Immature natural killer cell (primary cell): ENCODE measurements around the gene CLINT1. TPM values are rescaled to one million over a fixed set of nuclear protein-coding genes. Genes with fewer than 3 reads are reported as not detected.

Experiments
- DNase-seq, 3 donors: peaks; one replicate each; pipeline ENCODE4 v3.0.0; 2022; ENCODE audit warnings: mixed read lengths in 1 of 3
- H3K27ac Mint-ChIP-seq, 6 donors: one replicate each; pipeline ENCODE4 v1.8.0; 2020; ENCODE audit warnings: mixed read lengths in 6 of 6, mild to moderate bottlenecking in 5 of 6, inconsistent platforms in 4 of 6, moderate library complexity in 3 of 6
- H3K27me3 Mint-ChIP-seq, 3 donors: one replicate each; pipeline ENCODE4 v1.8.0; 2020 to 2021; ENCODE audit warnings: low read depth in 3 of 3, mild to moderate bottlenecking in 3 of 3, mixed read lengths in 3 of 3, moderate library complexity in 3 of 3, inconsistent platforms in 1 of 3
- H3K36me3 Mint-ChIP-seq, 3 donors: one replicate each; pipeline ENCODE4 v1.8.0; 2020; ENCODE audit warnings: mixed read lengths in 3 of 3, inconsistent platforms in 2 of 3, mild to moderate bottlenecking in 2 of 3
- H3K4me1 Mint-ChIP-seq, 2 donors: one replicate each; pipeline ENCODE4 v1.8.0; 2020; ENCODE audit warnings: inconsistent platforms in 2 of 2, mild to moderate bottlenecking in 2 of 2, mixed read lengths in 2 of 2, moderate library complexity in 1 of 2
- H3K4me3 Mint-ChIP-seq, 5 donors: one replicate each; pipeline ENCODE4 v1.8.0; 2020; ENCODE audit warnings: mild to moderate bottlenecking in 5 of 5, mixed read lengths in 5 of 5, inconsistent platforms in 3 of 5, moderate library complexity in 3 of 5
- H3K9me3 Mint-ChIP-seq, 6 donors: one replicate each; pipeline ENCODE4 v1.8.0; 2020; ENCODE audit warnings: mild to moderate bottlenecking in 6 of 6, mixed read lengths in 6 of 6, inconsistent platforms in 4 of 6, moderate library complexity in 3 of 6
- polyA plus RNA-seq, 3 donors: library from polyadenylated mRNA; unstranded; fragments of 300-500 nt; fragmentation: Illumina TruSeq; gene quantifications; one replicate each; pipeline ENCODE4 v1.2.3, GENCODE V29; 2021

Gene CLINT1
- polyA plus RNA-seq, 3 donors from 2014 or later, result 75.7 to 106 (median 84.8) TPM

- no peaks in the 10 kb centered on the region for H3K27me3 Mint-ChIP-seq
- no peak overlapping the region for H3K4me3 Mint-ChIP-seq
- no peak for DNase-seq
- no peaks in the 10 kb centered on the region for H3K9me3 Mint-ChIP-seq
- peaks cover 8 to 45% (median 14%) of the 10 kb centered on the region in 3 donors for H3K36me3 Mint-ChIP-seq
- H3K27ac Mint-ChIP-seq, result no peak overlapping the region
- H3K4me1 Mint-ChIP-seq, result no peaks in the 10 kb centered on the region
Measured at GRCh38 chr5:157785801-157786200, 73.1 kb downstream of the CLINT1 start.

DNA sequence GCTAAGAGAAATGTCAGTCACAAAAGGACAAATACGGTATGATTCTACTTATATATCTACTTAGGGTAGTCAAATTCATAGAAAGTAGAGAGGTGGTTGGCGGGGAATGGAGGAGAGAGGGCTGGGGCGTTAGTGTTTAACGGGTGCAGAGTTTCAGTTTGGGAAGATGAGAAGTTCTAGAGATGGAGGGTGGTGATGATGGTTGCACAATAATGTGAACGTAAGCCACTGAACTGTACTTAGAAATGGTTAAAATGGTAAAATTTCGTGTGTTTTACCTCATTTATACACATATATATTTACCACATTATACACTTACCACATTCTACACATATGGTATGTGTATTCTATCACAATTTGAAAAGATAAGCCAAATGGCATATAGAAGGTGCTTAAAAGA, 79.7 kb downstream of the CLINT1 start:
- H3K4me3 Mint-ChIP-seq, result no peak overlapping the region
- no peaks in the 10 kb centered on the region for H3K4me1 Mint-ChIP-seq
- peaks cover 0 to 2% (median 0%) of the 10 kb centered on the region in 3 donors for H3K27me3 Mint-ChIP-seq
- peak overlapping the region in 1 of 6 donors; percentile 35 for H3K27ac Mint-ChIP-seq
- DNase-seq, result no peak
- H3K9me3 Mint-ChIP-seq, result no peaks in the 10 kb centered on the region
- peaks cover 0 to 5% (median 0%) of the 10 kb centered on the region in 3 donors for H3K36me3 Mint-ChIP-seq

GRCh38 chr5:157778121-157778805, 80.7 kb downstream of the CLINT1 start:
- peaks cover 0 to 4% (median 2%) of the 10 kb centered on the region in 3 donors for H3K27me3 Mint-ChIP-seq
- no peaks in the 10 kb centered on the region for H3K4me1 Mint-ChIP-seq
- no peaks in the 10 kb centered on the region for H3K9me3 Mint-ChIP-seq
- H3K36me3 Mint-ChIP-seq, result peaks cover 0 to 3% (median 0%) of the 10 kb centered on the region in 3 donors
- no peak for DNase-seq
- no peak overlapping the region for H3K27ac Mint-ChIP-seq
- no peak overlapping the region for H3K4me3 Mint-ChIP-seq

DNA sequence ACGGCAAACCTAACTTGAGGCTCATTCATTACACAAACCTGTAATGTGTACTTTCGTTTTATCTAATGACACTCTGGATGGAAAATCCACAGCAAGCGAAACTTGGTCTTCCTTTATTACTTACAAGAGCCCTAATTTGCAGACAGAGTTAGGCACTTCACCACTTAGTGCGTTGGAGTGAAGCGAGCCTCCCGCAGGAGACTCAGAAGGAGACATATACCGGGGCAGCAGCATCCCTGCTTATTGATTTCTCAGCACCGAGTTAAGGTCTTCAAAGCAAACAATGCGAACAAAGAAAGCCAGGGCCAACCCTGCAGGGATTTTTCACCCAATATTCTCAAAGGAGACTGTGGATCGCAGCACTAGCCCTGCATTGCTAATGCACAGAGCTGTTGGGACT, 86.8 kb downstream of the CLINT1 start:
- Mint-ChIP-seq H3K4me3 (no peak overlapping the region), H3K4me1 (no peaks in the 10 kb centered on the region)

GRCh38 chr5:157770665-157771064, 88.3 kb downstream of the CLINT1 start:
- H3K9me3 Mint-ChIP-seq, result no peaks in the 10 kb centered on the region
- H3K4me1 Mint-ChIP-seq, result no peaks in the 10 kb centered on the region
- H3K27ac Mint-ChIP-seq, result no peak overlapping the region
- peaks cover under 1 to 11% (median 3%) of the 10 kb centered on the region in 3 donors for H3K27me3 Mint-ChIP-seq
- DNase-seq, result no peak
- no peaks in the 10 kb centered on the region for H3K36me3 Mint-ChIP-seq
- no peak overlapping the region for H3K4me3 Mint-ChIP-seq

More for the DNA sequence above, 86.8 kb downstream of the CLINT1 start:
- no peak overlapping the region for H3K27ac Mint-ChIP-seq
- no peaks in the 10 kb centered on the region for H3K9me3 Mint-ChIP-seq
- no peaks in the 10 kb centered on the region for H3K36me3 Mint-ChIP-seq
- H3K27me3 Mint-ChIP-seq, result peaks cover 0 to 9% (median 2%) of the 10 kb centered on the region in 3 donors
- DNase-seq, result no peak

- Mint-ChIP-seq H3K36me3 (no peaks in the 10 kb centered on the region), H3K4me3 (no peak overlapping the region), H3K27me3 (peaks cover 2 to 6% (median 3%) of the 10 kb centered on the region in 3 donors), H3K9me3 (no peaks in the 10 kb centered on the region), H3K27ac (no peak overlapping the region), H3K4me1 (no peaks in the 10 kb centered on the region)
- DNase-seq, result no peak
Measured at GRCh38 chr5:157767689-157768088, 91.3 kb downstream of the CLINT1 start.

DNA sequence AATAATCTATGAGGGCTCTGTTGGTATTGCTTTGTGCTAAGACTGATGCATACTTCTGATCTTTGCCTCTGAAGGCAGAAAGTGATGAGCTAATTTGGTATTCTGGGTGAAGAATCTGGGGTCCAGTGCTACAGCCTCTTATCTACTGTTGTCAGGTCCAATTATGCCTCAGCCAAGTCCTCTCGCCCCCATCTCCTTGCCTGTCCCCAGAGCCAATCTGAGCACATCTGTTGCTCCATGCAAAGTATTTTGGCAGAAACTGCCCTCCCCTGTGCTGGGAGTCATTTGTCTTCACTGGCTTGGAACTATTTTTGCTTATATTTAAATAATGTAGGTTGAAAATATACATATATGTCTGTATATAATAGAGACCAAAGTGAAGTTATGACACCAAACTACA, 92.0 kb downstream of the CLINT1 start:
- Mint-ChIP-seq H3K4me1 (no peaks in the 10 kb centered on the region), H3K27ac (no peak overlapping the region), H3K27me3 (peaks cover 2 to 6% (median 3%) of the 10 kb centered on the region in 3 donors), H3K4me3 (no peak overlapping the region), H3K9me3 (no peaks in the 10 kb centered on the region), H3K36me3 (no peaks in the 10 kb centered on the region)
- DNase-seq, result no peak

DNA sequence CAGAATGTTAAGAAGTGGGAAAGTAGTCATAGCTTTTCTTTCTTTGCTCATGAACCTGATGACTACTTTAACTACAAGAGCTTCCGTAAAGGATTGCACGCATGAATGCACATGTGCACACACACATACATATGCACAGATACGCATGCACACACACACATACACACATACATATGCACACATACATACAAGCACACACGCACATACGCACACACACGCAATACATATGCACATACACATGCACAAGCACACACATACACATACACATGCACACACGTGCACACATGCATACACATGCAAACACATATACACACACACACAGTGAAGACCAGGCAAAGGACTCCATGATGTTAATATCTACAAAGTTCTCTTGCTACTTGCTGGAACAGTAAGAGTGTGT, 92.5 kb downstream of the CLINT1 start:
- H3K4me3 Mint-ChIP-seq, result no peak overlapping the region
- no peak overlapping the region for H3K27ac Mint-ChIP-seq
- no peak for DNase-seq
- peaks cover 2 to 6% (median 3%) of the 10 kb centered on the region in 3 donors for H3K27me3 Mint-ChIP-seq
- H3K36me3 Mint-ChIP-seq, result peaks cover 0 to 1% (median 0%) of the 10 kb centered on the region in 3 donors
- H3K9me3 Mint-ChIP-seq, result no peaks in the 10 kb centered on the region
- no peaks in the 10 kb centered on the region for H3K4me1 Mint-ChIP-seq

DNA sequence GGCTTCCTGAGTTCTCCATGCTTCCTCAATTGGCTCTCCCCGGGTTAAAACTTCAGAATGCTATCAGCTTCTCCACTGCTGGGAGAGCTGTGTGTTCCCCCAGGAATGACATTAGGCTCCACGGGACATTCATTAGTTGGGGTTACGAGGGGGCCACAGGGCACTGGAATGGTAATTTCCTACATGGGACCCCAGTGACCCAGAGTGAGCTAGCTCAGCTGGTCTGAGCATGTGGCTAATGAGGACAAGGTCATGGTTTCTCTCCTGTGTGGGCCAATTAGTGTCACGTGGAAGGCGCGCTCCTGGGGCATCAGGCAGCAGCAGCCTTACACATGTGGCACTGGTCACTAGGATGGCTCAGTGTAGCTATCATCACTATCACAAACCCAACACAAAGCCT, 94.4 kb downstream of the CLINT1 start:
- H3K36me3 Mint-ChIP-seq, result peaks cover 0 to 8% (median 6%) of the 10 kb centered on the region in 3 donors
- no peak overlapping the region for H3K27ac Mint-ChIP-seq
- H3K9me3 Mint-ChIP-seq, result no peaks in the 10 kb centered on the region
- H3K4me1 Mint-ChIP-seq, result no peaks in the 10 kb centered on the region
- DNase-seq, result no peak
- peaks cover 2 to 3% (median 2%) of the 10 kb centered on the region in 3 donors for H3K27me3 Mint-ChIP-seq
- no peak overlapping the region for H3K4me3 Mint-ChIP-seq

DNA sequence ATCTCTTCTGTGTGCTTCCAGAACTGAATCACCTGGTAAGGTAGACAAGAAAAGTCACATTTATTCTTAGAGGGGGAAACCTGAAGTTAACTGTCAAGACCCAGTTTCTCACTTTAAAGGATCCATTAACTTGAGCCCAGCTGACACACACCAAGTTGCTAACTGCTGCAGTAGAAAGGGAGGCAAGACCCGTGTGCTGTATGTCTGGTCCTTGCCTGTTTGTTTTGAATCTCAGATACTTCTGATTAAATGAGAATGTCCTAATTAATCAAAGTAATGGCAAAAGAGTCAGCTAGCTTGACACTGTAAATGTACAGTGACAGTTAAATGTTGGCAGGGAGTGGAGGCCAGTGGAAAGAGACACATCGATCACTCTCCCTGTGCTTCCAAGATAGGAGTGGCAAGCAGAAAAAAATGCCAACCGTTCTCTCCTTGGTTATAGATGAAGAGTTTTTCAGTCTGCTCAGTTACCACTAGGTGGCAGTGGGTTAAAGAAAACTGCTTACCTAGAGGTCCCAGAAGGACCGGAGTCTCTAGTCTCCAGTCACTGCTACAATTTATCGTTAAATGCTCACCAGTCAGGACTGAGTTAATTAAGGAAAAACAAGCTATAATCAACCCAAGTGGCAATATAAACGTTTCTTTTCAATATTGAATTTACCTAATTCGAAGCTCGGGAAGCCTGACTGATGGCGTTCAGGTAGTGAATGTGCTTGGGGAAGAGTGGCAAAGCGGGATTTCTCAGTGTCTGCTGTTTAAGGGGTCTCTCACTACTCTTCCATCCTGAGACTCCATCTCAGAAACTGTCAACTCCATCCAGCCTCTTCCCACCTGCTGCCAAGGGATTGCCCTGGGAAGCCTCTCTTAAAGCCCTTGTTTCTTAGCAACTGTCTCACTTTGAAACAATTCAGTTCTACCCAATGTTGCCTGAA, 97.0 kb downstream of the CLINT1 start:
- H3K27ac Mint-ChIP-seq, result no peak overlapping the region
- no peak overlapping the region for H3K4me3 Mint-ChIP-seq
- peak; percentile 26 to 39 (median 35) for DNase-seq
- H3K9me3 Mint-ChIP-seq, result no peaks in the 10 kb centered on the region
- H3K4me1 Mint-ChIP-seq, result no peaks in the 10 kb centered on the region
- H3K27me3 Mint-ChIP-seq, result peaks cover under 1 to 2% (median 2%) of the 10 kb centered on the region in 3 donors
- peaks cover 10 to 16% (median 12%) of the 10 kb centered on the region in 3 donors for H3K36me3 Mint-ChIP-seq

- peaks cover 22 to 36% (median 28%) of the 10 kb centered on the region in 3 donors for H3K36me3 Mint-ChIP-seq
- no peaks in the 10 kb centered on the region for H3K4me1 Mint-ChIP-seq
- no peaks in the 10 kb centered on the region for H3K27me3 Mint-ChIP-seq
- no peak overlapping the region for H3K4me3 Mint-ChIP-seq
- no peak for DNase-seq
- H3K27ac Mint-ChIP-seq, result no peak overlapping the region
- H3K9me3 Mint-ChIP-seq, result no peaks in the 10 kb centered on the region
Measured at GRCh38 chr5:157758706-157759105, 100.2 kb downstream of the CLINT1 start.

GRCh38 chr5:157756122-157756521, 102.8 kb downstream of the CLINT1 start:
- DNase-seq, result no peak
- peaks cover 26 to 43% (median 28%) of the 10 kb centered on the region in 3 donors for H3K36me3 Mint-ChIP-seq

DNA sequence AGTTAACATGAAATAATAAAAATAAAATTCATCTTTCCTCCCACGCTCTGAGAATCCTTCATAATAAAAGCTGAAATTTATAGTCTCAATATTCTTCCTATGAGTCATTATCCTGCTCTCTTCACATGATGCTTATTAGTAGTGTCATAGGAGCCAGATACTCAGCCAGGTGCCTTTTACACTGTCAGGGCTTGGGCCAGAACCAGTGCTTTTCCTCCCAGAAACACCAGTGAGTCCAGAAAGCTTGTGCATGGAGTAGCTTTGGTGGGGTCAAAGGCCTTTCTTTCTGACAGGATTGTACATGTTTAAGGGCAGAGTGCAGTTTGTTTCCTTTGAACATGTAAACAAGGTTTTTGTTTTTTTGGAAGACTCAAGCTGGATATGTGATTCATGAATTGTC, 108.6 kb downstream of the CLINT1 start:
- H3K27me3 Mint-ChIP-seq, result no peaks in the 10 kb centered on the region
- H3K36me3 Mint-ChIP-seq, result peaks cover 4 to 18% (median 5%) of the 10 kb centered on the region in 3 donors
- H3K27ac Mint-ChIP-seq, result no peak overlapping the region
- peaks cover 3 to 4% of the 10 kb centered on the region in 2 donors for H3K4me1 Mint-ChIP-seq
- DNase-seq, result no peak
- no peak overlapping the region for H3K4me3 Mint-ChIP-seq
- no peaks in the 10 kb centered on the region for H3K9me3 Mint-ChIP-seq

More at GRCh38 chr5:157756122-157756521, 102.8 kb downstream of the CLINT1 start:
- Mint-ChIP-seq H3K9me3 (no peaks in the 10 kb centered on the region), H3K27me3 (no peaks in the 10 kb centered on the region), H3K4me1 (no peaks in the 10 kb centered on the region), H3K4me3 (no peak overlapping the region), H3K27ac (no peak overlapping the region)

DNA sequence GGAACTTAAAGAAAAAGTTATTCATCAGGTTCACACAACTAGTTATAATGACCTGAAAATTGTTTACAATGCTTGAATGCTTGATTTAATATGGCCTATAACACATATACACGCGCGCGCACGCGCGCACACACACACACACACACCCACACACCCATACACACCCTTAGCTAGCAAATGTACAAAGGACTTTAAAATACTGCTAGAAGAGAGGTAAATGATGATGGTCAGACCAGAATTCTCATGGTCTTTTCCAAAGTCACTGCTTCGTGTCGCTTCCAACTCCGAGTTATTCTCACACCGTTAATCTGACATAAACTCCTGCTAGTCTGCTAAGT, 109.5 kb downstream of the CLINT1 start:
- Mint-ChIP-seq H3K4me3 (no peak overlapping the region), H3K9me3 (no peaks in the 10 kb centered on the region), H3K4me1 (peaks cover 10 to 13% of the 10 kb centered on the region in 2 donors), H3K27me3 (no peaks in the 10 kb centered on the region), H3K36me3 (peaks cover 0 to 12% (median 4%) of the 10 kb centered on the region in 3 donors), H3K27ac (peak overlapping the region in 1 of 6 donors; percentile 30)
- no peak for DNase-seq
